Hematopoietic multipotent progenitor cell treated with erythropoietin and hydrocortisone succinate and interleukin-3 and kit ligand, for 6 days (in vitro differentiated cells): ENCODE results near the gene NMRK1.

Experiments
- DNase-seq: peaks from one replicate; pipeline ENCODE4 v3.0.0-alpha.2; 2015

The NMRK1 gene

GRCh38 chr9:75054368-75055001, 33.5 kb downstream of the NMRK1 start:
- no peak for DNase-seq

- DNase-seq, result no peak
Observed at GRCh38 chr9:75053869-75054268, 34.1 kb downstream of the NMRK1 start.

- peak; percentile 91 for DNase-seq
Observed at GRCh38 chr9:75051285-75051684, 36.7 kb downstream of the NMRK1 start.

GRCh38 chr9:75047506-75047905, 40.4 kb downstream of the NMRK1 start:
- no peak for DNase-seq

GRCh38 chr9:75046725-75047345, 41.1 kb downstream of the NMRK1 start:
- no peak for DNase-seq

DNA sequence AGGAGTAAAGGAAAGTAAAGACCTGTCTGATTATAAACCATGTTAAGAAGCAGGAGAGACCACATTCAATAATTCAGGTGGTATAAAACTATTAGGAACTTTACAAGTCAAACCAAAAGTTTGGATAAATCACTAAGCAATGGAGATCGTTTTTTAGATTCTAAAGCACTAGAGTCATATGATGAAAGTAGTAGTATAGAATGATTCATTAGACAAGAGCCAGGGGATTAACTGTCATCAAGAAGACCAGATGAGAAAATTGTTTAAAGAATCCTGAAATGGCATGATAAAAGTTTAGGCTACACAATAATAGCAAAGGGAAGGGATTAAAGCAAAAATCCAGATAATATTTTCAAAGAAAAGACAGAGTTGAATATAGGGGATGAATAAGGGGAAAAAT, 46.9 kb downstream of the NMRK1 start:
- no peak for DNase-seq

GRCh38 chr9:75039801-75040200, 48.2 kb downstream of the NMRK1 start:
- DNase-seq, result no peak

GRCh38 chr9:75039009-75039408, 48.9 kb downstream of the NMRK1 start:
- no peak for DNase-seq

- DNase-seq, result no peak
Observed at GRCh38 chr9:75036793-75037192, 51.2 kb downstream of the NMRK1 start.

DNA sequence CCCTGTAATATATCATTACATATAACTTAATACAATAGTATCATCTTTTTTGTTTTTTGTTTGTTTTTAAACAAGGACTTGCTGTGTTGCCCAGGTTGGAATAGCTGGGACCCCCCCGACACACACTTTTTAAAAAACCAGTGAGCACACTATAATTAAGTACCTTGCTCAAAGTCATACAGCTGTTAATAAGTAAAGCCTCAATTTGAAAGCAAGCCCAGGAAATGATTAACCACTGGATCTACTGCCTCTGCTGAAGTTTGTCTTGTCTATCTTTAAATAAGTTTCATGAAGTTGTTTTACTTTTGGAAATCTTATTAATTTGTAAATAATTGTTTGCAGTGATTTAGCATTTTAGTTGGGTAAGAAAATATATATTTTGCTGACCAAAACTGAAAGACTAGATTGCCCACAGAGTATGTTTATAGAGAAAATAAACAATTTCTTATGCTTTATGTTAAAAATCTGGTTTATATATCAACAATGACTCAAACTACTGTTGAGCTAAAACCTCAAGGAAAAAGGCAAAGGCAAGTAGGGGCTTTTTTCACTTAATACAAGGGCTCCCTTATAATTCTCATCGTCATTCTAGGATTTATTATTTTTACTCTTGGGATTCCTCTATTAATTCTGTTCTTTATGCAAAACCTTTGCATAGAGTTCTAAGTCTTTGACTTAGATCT, 54.0 kb downstream of the NMRK1 start:
- DNase-seq, result no peak

DNA sequence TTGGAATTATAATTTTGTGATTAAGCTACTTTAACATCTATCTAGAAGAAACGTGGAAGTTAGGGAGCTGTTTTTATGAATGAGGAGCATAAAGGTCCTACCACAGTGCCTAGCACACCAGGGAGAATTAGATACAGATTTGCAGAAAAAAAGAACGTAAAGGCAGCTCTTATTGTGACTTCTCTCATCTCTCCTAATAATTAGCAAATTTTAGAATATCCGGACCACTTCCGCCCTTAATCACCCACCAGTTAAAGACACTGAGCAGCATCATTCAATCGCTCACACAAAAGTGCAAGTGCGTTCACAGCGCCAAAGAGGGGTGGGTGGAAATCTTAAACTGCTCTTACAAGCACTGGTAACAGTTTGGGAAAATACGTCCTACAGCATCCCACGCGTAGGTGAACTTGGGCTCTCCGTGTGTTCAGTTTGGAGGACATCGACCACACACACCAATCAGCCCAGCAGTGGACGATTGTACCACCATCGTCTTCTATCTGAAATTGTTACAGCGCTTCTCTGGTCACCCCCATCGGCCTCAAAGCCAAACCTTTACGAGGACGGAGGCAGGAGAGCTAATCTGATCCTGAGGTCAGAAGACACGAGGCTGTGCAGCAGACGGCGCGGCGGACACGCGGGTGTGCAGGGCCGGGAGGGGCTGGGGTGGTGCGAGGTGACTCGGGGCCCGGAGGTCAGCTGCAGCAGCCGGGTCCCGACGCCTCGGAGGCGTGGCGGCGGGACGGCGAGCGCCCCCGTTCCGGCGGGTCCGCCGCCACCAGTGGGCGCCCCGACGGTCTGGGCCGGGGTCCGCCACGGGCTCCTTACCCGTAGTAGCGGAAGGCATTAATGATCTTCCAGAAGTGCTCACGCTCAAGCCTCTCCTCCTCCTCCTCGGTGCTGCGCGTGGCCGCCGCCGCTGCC, 60.5 kb downstream of the NMRK1 start:
- DNase-seq, result peak; percentile 84

DNA sequence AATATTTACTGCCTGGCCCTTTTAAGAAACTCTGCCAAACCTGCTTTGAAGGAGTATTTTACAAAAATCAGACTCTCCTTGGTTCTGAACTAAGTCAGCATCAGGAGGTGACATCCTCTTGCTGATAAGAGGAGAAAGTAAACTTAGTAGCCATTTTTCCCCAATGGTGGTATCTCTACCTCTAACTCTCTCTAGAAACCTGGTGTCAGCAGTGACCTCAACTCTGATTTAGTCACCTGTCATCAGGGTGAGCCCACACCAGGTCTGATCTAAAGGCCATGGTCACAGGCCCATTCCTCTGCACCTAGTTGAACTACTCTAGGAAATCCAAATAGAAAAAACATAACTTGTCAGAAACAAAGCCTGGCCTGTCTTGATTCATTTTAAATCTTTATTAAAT, 64.1 kb downstream of the NMRK1 start:
- DNase-seq, result no peak

DNA sequence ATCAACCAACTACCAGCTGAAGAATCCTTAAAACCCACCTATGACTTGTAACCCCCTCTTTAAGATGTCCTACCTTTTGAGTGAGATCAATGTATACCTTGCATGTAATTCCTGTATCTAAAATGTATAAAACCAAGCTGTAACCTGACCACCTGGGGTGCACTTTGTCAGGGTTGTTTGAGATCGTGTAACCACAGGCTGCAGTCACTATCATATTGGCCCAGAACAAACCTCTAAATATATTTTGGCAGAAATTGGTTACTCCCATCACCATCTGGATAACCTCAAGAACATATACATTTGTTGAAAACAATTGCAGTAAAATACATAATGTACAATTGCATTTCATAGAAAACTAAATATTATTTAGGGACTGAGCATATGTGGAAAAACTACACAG, 68.3 kb downstream of the NMRK1 start:
- DNase-seq, result peak; percentile 77

DNA sequence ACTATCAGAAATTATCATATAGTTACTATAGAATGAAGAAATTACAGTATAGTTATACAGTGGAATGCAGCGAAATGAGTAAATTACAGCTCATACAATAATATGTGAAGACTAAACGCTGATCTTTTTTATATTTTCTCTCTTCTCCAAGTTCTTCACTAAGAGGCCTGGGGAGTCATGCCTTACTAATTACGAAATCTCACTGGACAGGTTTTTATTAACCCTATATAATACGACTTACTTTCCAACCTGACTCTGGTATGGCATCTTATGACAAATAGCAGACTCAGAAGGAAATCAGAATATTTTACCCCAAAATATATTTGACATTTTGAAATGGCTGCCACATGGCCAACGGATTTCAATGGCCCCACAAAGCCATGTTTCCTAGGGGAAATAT, 68.9 kb downstream of the NMRK1 start:
- DNase-seq, result no peak

- no peak for DNase-seq
Observed at GRCh38 chr9:75017378-75017777, 70.6 kb downstream of the NMRK1 start.

DNA sequence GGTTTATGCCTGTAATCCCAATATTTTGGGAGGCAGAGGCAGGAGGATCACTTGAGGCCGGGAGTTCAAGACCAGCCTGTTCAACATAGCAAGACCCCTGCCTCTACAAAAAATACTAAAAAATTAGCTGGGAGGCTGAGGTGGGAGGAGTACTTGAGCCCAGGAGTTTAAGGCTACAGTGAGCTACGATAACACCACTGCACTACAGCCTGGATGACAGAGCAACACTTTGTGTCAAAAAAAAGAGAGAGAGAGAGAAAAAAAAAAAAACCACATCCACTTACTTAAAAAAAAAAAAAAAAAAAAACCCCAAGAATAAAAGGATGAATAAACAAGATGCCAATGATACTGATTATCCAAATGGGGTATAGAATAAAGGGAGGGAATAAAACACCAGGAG, 74.2 kb downstream of the NMRK1 start:
- peak; percentile 27 for DNase-seq
